ENCODE results near the gene ELANE. TPM values are rescaled to one million over a fixed set of nuclear protein-coding genes. Genes with fewer than 3 reads are reported as not detected.

The ELANE gene
- total and polyA plus RNA-seq, 7 donors: 0.64 to 3.6 (median 1.8) TPM; not detected in 3

DNA sequence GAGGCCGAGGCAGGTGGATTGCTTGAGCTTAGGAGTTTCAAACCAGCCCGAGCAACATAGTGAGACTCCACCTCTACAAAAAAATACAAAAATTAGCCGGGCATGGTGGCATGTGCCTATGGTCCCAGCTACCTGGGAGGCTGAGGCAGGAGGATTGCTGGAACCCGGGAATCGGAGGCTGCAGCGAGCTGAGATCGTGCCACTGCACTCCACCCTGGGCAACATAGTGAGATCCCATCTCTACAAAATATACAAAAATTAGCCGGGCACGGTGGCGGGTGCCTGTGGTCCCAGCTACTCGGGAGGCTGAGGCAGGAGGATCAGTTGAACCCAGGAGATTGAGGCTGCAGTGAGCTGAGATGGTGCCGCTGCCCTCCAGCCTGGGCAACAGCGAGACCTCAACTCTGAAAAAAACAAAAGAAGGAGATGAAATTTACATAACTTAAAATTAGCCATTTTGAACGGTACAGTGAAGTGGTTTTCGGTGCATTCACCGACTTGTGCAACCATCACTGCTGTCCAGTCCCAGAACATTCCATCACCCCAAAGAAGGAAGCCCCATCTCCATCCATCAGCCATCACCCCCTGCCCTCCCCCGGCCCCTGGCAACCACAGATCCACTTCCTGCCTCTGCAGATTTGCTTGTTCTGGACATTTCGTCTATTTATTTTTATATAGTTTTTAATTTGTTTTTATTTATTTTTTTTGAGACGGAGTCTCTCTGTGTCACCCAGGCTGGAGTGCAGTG is 26.0 kb upstream of the ELANE start:
- H3K4me3 ChIP-seq: no peak overlapping the region
- WGBS, 2 donors: 80 to 81% methylated on average over 19 of the region's 19 CpGs

GRCh38 chr19:827314-827709 is 24.8 kb upstream of the ELANE start:
- Histone ChIP-seq H3K27ac (no peak overlapping the region), H3K27me3 (peaks cover 13 to 64% (median 44%) of the 10 kb centered on the region in 3 donors), H3K36me3 (no peaks in the 10 kb centered on the region), H3K4me1 (peaks cover 0 to 4% (median 3%) of the 10 kb centered on the region in 4 donors), H3K4me3 (no peak overlapping the region), H3K9me3 (no peaks in the 10 kb centered on the region)
- intact Hi-C loops (cut with DNase I): no loop called here
- no peak for TF ChIP-seq CTCF (IDR thresholded peaks at IDR 0.05)
- TF ChIP-seq POLR2AphosphoS5 (IDR thresholded peaks at IDR 0.05): no peak
- TF ChIP-seq EP300 (IDR thresholded peaks at IDR 0.05): no peak
- no peak for TF ChIP-seq POLR2A (IDR thresholded peaks at IDR 0.05)
- WGBS, 2 donors: 72 to 87% methylated on average over 11 of the region's 11 CpGs
- DNase-seq: no peak

More for the DNA sequence above, 26.0 kb upstream of the ELANE start:
- Histone ChIP-seq H3K9me3 (no peaks in the 10 kb centered on the region), H3K4me1 (peaks cover 0 to 16% (median 15%) of the 10 kb centered on the region in 4 donors), H3K27ac (no peak overlapping the region), H3K36me3 (no peaks in the 10 kb centered on the region), H3K27me3 (peaks cover 26 to 64% (median 44%) of the 10 kb centered on the region in 3 donors)
- TF ChIP-seq POLR2AphosphoS5 (IDR thresholded peaks at IDR 0.05) (no peak), POLR2A (IDR thresholded peaks at IDR 0.05) (no peak), EP300 (IDR thresholded peaks at IDR 0.05) (no peak), CTCF (IDR thresholded peaks at IDR 0.05) (no peak)
- no peak for DNase-seq
- intact Hi-C loops (cut with DNase I): no loop called here

DNA sequence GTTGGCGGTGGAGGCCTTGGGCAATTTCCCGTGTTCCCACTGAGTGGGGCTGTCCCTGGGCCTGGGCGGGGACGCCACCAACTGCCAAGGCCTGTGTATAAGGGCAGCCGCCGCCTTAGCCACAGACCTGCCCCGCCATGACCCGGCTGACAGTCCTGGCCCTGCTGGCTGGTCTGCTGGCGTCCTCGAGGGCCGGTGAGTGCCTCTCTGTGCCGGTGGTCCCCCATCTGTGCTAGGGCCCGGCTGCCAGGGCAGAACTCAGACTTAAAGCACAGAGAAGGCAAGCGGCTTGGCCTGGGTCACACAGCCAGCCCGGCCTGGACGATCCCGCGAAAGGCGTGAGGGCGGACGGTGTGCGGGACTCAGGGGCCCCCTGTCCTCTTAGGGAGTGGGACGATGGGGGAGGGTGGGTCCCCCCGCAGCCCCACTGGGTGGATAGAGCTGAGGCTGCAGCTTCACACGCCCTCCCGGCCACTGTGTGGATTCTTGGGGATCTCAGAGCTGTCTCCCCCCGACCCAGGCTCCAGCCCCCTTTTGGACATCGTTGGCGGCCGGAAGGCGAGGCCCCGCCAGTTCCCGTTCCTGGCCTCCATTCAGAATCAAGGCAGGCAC is 24.3 kb upstream of the ELANE start, which contains the start of gene AZU1:
Gene AZU1, plus strand, starts transcription at position 128 of the 612 bp plus-strand sequence. Its CDS starts 10 bp downstream, at position 138.
- Histone ChIP-seq H3K36me3 (no peaks in the 10 kb centered on the region), H3K4me1 (no peaks in the 10 kb centered on the region), H3K4me3 (no peak within 1 kb of the TSS), H3K9me3 (no peaks in the 10 kb centered on the region), H3K27me3 (peaks cover 8 to 60% (median 40%) of the 10 kb centered on the region in 3 donors), H3K27ac (no peak within 1 kb of the TSS)
- DNase-seq: no peak
- no peak for TF ChIP-seq EP300 (IDR thresholded peaks at IDR 0.05)
- TF ChIP-seq POLR2A (IDR thresholded peaks at IDR 0.05): no peak
- no peak for TF ChIP-seq CTCF (IDR thresholded peaks at IDR 0.05)
- TF ChIP-seq POLR2AphosphoS5 (IDR thresholded peaks at IDR 0.05): no peak
- 37 to 67% methylated on average over 33 of the region's 33 CpGs for WGBS, 2 donors
- intact Hi-C loops (cut with DNase I): no loop called here

- no peaks in the 10 kb centered on the region for H3K4me1 ChIP-seq
- no peak overlapping the region for H3K4me3 ChIP-seq
- no peak for DNase-seq
- H3K9me3 ChIP-seq: no peaks in the 10 kb centered on the region
- no peak for TF ChIP-seq POLR2A (IDR thresholded peaks at IDR 0.05)
- no peak for TF ChIP-seq POLR2AphosphoS5 (IDR thresholded peaks at IDR 0.05)
- no peak for TF ChIP-seq EP300 (IDR thresholded peaks at IDR 0.05)
- no peak for TF ChIP-seq CTCF (IDR thresholded peaks at IDR 0.05)
- no peaks in the 10 kb centered on the region for H3K36me3 ChIP-seq
- no peak overlapping the region for H3K27ac ChIP-seq
- intact Hi-C loops (cut with DNase I): no loop called here
- WGBS, 2 donors: 57 to 72% methylated on average over 18 of the region's 18 CpGs
- peaks cover 5 to 56% (median 27%) of the 10 kb centered on the region in 3 donors for H3K27me3 ChIP-seq
Observed at GRCh38 chr19:829129-829758, 22.9 kb upstream of the ELANE start.

Measured in sigmoid colon (tissue), 7 donors.